HG03108 (cell line): ENCODE results near the gene RFTN2.
"Not testable (repeated sequence)": the region's sequence is repeated elsewhere in the genome, so short reads cannot be mapped to it uniquely, and the experiment has no call there.

ENCODE experiments used
- ATAC-seq: cut with Tn5 transposase; IDR thresholded peaks from one replicate; pipeline ENCODE4 v1.9.1; 2021; ENCODE audit warnings: moderate library complexity; ENCODE audit not compliant: unreplicated experiment

Gene RFTN2

GRCh38 chr2:197675711-197676188 lies 363 bp upstream of the RFTN2 start:
- no peak for ATAC-seq

- ATAC-seq, result no peak
Observed at GRCh38 chr2:197674591-197674990, 796 bp downstream of the RFTN2 start.

GRCh38 chr2:197674060-197674459 lies 1.3 kb downstream of the RFTN2 start:
- ATAC-seq, result no peak

GRCh38 chr2:197673606-197674005 lies 1.8 kb downstream of the RFTN2 start:
- ATAC-seq, result no peak

GRCh38 chr2:197673106-197673505 lies 2.3 kb downstream of the RFTN2 start:
- ATAC-seq, result no peak

GRCh38 chr2:197672371-197672893 lies 3.0 kb downstream of the RFTN2 start:
- ATAC-seq, result no peak

- ATAC-seq, result no peak
Observed at GRCh38 chr2:197669077-197669476, 6.3 kb downstream of the RFTN2 start.

GRCh38 chr2:197668296-197668695 lies 7.1 kb downstream of the RFTN2 start:
- no peak for ATAC-seq

- no peak for ATAC-seq
Observed at GRCh38 chr2:197666277-197666676, 9.1 kb downstream of the RFTN2 start.

GRCh38 chr2:197661626-197662025 lies 13.8 kb downstream of the RFTN2 start:
- no peak for ATAC-seq

- no peak for ATAC-seq
Observed at GRCh38 chr2:197657562-197657961, 17.8 kb downstream of the RFTN2 start.

- no peak for ATAC-seq
Observed at GRCh38 chr2:197647961-197648690, 27.3 kb downstream of the RFTN2 start.

GRCh38 chr2:197641666-197642065 lies 33.7 kb downstream of the RFTN2 start:
- ATAC-seq, result no peak

GRCh38 chr2:197640571-197641122 lies 34.7 kb downstream of the RFTN2 start:
- not testable (repeated sequence) for ATAC-seq

- no peak for ATAC-seq
Observed at GRCh38 chr2:197633109-197633657, 42.2 kb downstream of the RFTN2 start.

GRCh38 chr2:197628043-197628500 lies 47.3 kb downstream of the RFTN2 start:
- ATAC-seq, result peak; percentile 52

GRCh38 chr2:197626965-197627625 lies 48.3 kb downstream of the RFTN2 start:
- ATAC-seq, result peak; percentile 25

- ATAC-seq, result no peak
Observed at GRCh38 chr2:197620133-197620532, 55.3 kb downstream of the RFTN2 start.

GRCh38 chr2:197615016-197615652 lies 60.3 kb downstream of the RFTN2 start:
- peak; percentile 81 for ATAC-seq

GRCh38 chr2:197614532-197614931 lies 60.9 kb downstream of the RFTN2 start:
- no peak for ATAC-seq

GRCh38 chr2:197613509-197613987 lies 61.8 kb downstream of the RFTN2 start:
- no peak for ATAC-seq
